ENCODE results near the gene ADGRG2. TPM values are rescaled to one million over a fixed set of nuclear protein-coding genes. Genes with fewer than 3 reads are reported as not detected.

Gene ADGRG2
- total and polyA plus RNA-seq, 2 of the 13 experiments (the other 11 are each of a cell fraction or from before 2014, with no cell fraction given): not detected

GRCh38 chrX:18949944-18950301, 172.3 kb downstream of the ADGRG2 start:
- POLR2A ChIA-PET: no interaction called here

More at GRCh38 chrX:18949944-18950301, 172.3 kb downstream of the ADGRG2 start:
- intact Hi-C loops (cut with micrococcal nuclease; ENCODE audit: unreplicated experiment): no loop called here
- H3K4me3 ChIP-seq (replicated peaks in 1 of 3; ENCODE audit: insufficient read depth in 1 of 3, low read depth in 2 of 3, low read length in 3 of 3): no peak overlapping the region
- 94% methylated on average over 3 of the region's 8 CpGs for WGBS (ENCODE audit: low lambda C conversion rate)
- CTCF ChIA-PET (ENCODE audit: low intra/inter-chr PET ratio, low total read pairs): no interaction called here
- no peaks in the 10 kb centered on the region for H3K27me3 ChIP-seq (ENCODE audit: control insufficient read depth in 1 of 2, insufficient read depth in 2 of 2, low read length in 2 of 2)
- H3K9me3 ChIP-seq (ENCODE audit: low read length): no peaks in the 10 kb centered on the region
- no peak for TF ChIP-seq ZNF350 (CRISPR knock-in tag; IDR thresholded peaks at IDR 0.05; ENCODE audit: borderline replicate concordance, low read depth)
- no peak for TF ChIP-seq KDM2A (CRISPR knock-in tag; IDR thresholded peaks at IDR 0.05; ENCODE audit: borderline replicate concordance, low read depth)
- TF ChIP-seq ZNF513 (CRISPR knock-in tag; conservative IDR thresholded peaks at IDR 0.05): no peak
- TF ChIP-seq ZBTB43 (CRISPR knock-in tag; conservative IDR thresholded peaks at IDR 0.05): no peak
- H3K9ac ChIP-seq (ENCODE audit: insufficient read depth, low read depth, low read length): no peak overlapping the region
- peaks cover under 1% of the 10 kb centered on the region for H3K79me2 ChIP-seq (ENCODE audit: insufficient read depth, low read length)
- H3K4me1 ChIP-seq (ENCODE audit: insufficient read depth, low read length): no peaks in the 10 kb centered on the region
- FAIRE-seq: no peak
- H3K27ac ChIP-seq (ENCODE audit: extremely low read length, insufficient read depth, low read length): no peak overlapping the region
- no peak for DNase-seq (ENCODE audit: low spot score)
- no peak overlapping the region for H2AFZ ChIP-seq (ENCODE audit: low read length)
- no peak overlapping the region for H3K4me2 ChIP-seq (ENCODE audit: low read depth, low read length)
- BruUV-seq (replicated peaks): no TSS peak
- 0 out of 2 replicates have a peak, but pooled peaks cover 2% of the 10 kb centered on the region for H4K20me1 ChIP-seq (ENCODE audit: insufficient read depth, low read length)
- in situ Hi-C loops (cut with HindIII; ENCODE audit: extremely low pct_ligation_motif_present, low pct_unique_long_range_greater_than_20kb): loop anchor here (25.0 kb wide), 1 partner anchor 387 kb away; the partner anchor contains the start of gene PDHA1
- peaks cover 7 to 56% of the 10 kb centered on the region in 2 experiments; a peak in 3 of 5 replicates for H3K36me3 ChIP-seq (replicated peaks in 1 of 2; ENCODE audit: control insufficient read depth in 1 of 2, insufficient read depth in 2 of 2, low read length in 2 of 2)
- no peak for ATAC-seq

All from HepG2 (cell line).